ENCODE data around the gene TLR8.

- no peak for TF ChIP-seq CTCF (conservative IDR thresholded peaks at IDR 0.05; ENCODE audit: low read depth, low read length)
- no peak for TF ChIP-seq MAZ (IDR thresholded peaks at IDR 0.05; ENCODE audit: borderline replicate concordance, low read depth, low read length)
- no peak for TF ChIP-seq MXI1 (IDR thresholded peaks at IDR 0.05; ENCODE audit: borderline replicate concordance, low read depth, low read length)
- TF ChIP-seq POLR2A (IDR thresholded peaks at IDR 0.05; ENCODE audit: low read depth, low read length), result no peak
- TF ChIP-seq CEBPB (IDR thresholded peaks at IDR 0.05; ENCODE audit: low read depth, low read length), result no peak
- TF ChIP-seq FOS (IDR thresholded peaks at IDR 0.05; ENCODE audit: low read depth, low read length), result no peak
Measured at GRCh38 chrX:12871257-12871656, 35.2 kb upstream of the TLR8 start.

Measured in IMR-90 (cell line).